Liver (tissue), 3 donors: Measurements from ENCODE around the gene OSBP2.

ENCODE experiments used
- EGR1 ChIP-seq, 2 donors: IDR thresholded peaks; 2 replicates each; pipeline ENCODE4 v1.6.1; 2016 to 2018; ENCODE audit warnings: antibody characterized with exemption in 2 of 2, low read depth in 2 of 2
- GABPA ChIP-seq, 2 donors: IDR thresholded peaks in 1 of 2; conservative IDR thresholded peaks in 1 of 2; 2 replicates each; pipeline ENCODE4 v1.6.1; 2016; ENCODE audit warnings: antibody characterized with exemption in 2 of 2, mild to moderate bottlenecking in 1 of 2, moderate library complexity in 1 of 2
- ZBTB33 ChIP-seq: IDR thresholded peaks from 2 replicates; pipeline ENCODE4 v1.6.1; 2016; ENCODE audit warnings: antibody characterized with exemption
- TF ChIP-seq, protein P1 (sequence below): fragments of 150-350 bp; IDR thresholded peaks from 2 replicates; pipeline ENCODE4 v1.5.1; 2017; ENCODE audit warnings: improper control_type of control experiment, low read depth, low read length; ENCODE audit not compliant: missing input control
- donor health status: healthy.
- donor health status: healthy.

DNA sequence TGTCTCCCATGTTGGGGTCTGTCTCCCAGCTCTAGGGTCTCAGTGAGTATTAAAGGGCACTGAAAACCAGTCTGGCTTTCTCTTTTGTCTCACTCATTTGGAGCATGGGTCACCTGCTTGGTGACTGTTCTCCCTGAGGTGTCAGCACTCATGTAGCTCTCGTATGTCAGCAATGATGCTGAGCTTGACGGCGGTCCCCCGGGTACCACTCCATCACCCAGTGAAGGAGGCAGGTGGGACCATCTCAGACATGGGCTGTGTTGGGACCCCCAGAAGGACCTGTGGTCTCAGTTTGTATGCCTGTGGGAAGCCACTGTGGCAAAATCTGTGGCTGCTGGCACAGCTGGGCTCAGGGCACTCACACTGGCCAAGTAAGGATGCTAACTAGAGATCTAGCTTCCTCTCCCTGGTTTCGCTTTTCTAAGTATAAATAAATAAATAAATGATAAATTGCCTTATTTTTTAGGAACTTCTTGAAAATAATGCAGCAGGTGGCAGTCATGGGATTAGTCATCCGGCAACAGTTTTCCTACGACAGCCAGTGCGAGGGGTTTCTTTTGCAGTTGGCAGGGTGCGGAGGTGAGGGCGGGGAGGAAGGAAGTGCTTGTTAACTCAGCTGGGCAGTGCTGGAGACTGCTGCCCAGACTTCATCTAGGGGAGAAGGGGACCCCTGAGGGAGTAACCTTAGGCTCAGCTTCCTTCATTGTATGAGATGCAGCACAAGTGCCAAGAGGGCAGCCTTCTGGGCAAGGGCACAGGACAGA, 48.8 kb downstream of the OSBP2 start:
- TF ChIP-seq, protein P1, sequence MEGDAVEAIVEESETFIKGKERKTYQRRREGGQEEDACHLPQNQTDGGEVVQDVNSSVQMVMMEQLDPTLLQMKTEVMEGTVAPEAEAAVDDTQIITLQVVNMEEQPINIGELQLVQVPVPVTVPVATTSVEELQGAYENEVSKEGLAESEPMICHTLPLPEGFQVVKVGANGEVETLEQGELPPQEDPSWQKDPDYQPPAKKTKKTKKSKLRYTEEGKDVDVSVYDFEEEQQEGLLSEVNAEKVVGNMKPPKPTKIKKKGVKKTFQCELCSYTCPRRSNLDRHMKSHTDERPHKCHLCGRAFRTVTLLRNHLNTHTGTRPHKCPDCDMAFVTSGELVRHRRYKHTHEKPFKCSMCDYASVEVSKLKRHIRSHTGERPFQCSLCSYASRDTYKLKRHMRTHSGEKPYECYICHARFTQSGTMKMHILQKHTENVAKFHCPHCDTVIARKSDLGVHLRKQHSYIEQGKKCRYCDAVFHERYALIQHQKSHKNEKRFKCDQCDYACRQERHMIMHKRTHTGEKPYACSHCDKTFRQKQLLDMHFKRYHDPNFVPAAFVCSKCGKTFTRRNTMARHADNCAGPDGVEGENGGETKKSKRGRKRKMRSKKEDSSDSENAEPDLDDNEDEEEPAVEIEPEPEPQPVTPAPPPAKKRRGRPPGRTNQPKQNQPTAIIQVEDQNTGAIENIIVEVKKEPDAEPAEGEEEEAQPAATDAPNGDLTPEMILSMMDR: no peak
- TF ChIP-seq GABPA (IDR thresholded peaks at IDR 0.05 in 1 of 2, conservative IDR thresholded peaks at IDR 0.05 in 1 of 2) (no peak), ZBTB33 (no peak), EGR1 (IDR thresholded peaks at IDR 0.05; ENCODE audit: low read depth in 2 of 2) (no peak)
